ENCODE results near the gene ALDH7A1. TPM values are rescaled to one million over a fixed set of nuclear protein-coding genes. Genes with fewer than 3 reads are reported as not detected.
"Not testable (repeated sequence)": the region's sequence is repeated elsewhere in the genome, so short reads cannot be mapped to it uniquely, and the experiment has no call there.

The ALDH7A1 gene
- polyA plus RNA-seq, 4 donors: 18.1 to 66.2 (median 31.9) TPM

DNA sequence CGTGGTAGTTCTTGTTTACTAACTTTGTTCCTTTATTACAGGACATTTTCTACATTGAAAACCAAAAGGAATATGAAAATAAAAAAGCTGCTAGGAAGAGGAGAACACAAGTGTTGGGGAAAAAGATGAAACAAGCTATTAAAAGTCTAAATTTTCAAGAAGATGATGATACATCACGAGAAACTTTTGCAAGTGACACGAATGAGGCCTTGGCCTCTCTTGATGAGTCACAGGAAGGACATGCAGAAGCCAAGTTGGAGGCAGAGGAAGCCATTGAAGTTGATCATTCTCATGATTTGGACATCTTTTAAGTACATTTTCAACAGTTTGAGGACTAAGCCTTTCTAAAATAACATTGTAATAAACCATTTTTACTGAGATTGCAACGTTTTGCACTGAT lies 29.5 kb upstream of the ALDH7A1 start:
- Histone ChIP-seq H3K27me3 (ENCODE audit: control insufficient read depth in 3 of 3, insufficient read depth in 3 of 3, low read length in 3 of 3) (no peaks in the 10 kb centered on the region), H3K9me3 (ENCODE audit: control insufficient read depth in 2 of 2, insufficient read depth in 1 of 2, low read depth in 1 of 2, low read length in 1 of 2) (no peaks in the 10 kb centered on the region), H3K27ac (ENCODE audit: low read depth in 1 of 3, low read length in 2 of 3) (no peak overlapping the region), H3K4me1 (ENCODE audit: control insufficient read depth in 3 of 3, insufficient read depth in 2 of 3, low read depth in 1 of 3, low read length in 2 of 3) (no peaks in the 10 kb centered on the region), H3K4me3 (ENCODE audit: low read depth in 1 of 3, low read length in 3 of 3) (no peak overlapping the region), H3K36me3 (ENCODE audit: control insufficient read depth in 3 of 3, insufficient read depth in 2 of 3, low read depth in 1 of 3, low read length in 3 of 3) (peaks cover 7 to 29% (median 8%) of the 10 kb centered on the region in 3 donors)
- 47 to 55% (median 52%) methylated on average over 4 of the region's 4 CpGs for WGBS, 3 donors
- FAIRE-seq (no peak), DNase-seq (no peak)

DNA sequence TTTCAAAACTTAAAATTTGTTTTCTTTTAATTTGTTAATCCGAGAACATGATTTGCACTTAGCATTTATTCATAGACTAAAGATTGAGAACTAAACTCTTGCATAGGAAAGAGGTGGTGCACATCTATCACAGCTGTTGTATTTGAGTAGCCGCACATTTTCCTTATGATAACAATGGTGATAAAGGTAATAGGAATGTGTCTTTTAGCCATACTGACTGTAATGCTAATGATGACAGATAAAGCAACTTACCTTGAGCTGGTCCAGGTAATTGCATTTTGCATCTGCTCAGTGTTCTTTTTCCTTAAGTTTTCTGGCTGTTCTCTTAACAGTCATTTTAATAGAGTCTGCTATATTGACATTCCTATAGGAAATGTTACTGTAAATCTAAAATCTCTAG lies 24.8 kb upstream of the ALDH7A1 start:
- peaks cover 8 to 43% (median 13%) of the 10 kb centered on the region in 3 donors for H3K36me3 ChIP-seq (ENCODE audit: control insufficient read depth in 3 of 3, insufficient read depth in 2 of 3, low read depth in 1 of 3, low read length in 3 of 3)
- DNase-seq (no peak), FAIRE-seq (no peak)
- no peaks in the 10 kb centered on the region for H3K9me3 ChIP-seq (ENCODE audit: control insufficient read depth in 2 of 2, insufficient read depth in 1 of 2, low read depth in 1 of 2, low read length in 1 of 2)
- H3K4me3 ChIP-seq (ENCODE audit: low read depth in 1 of 3, low read length in 3 of 3): no peak overlapping the region
- 80 to 90% (median 80%) methylated on average over 2 of the region's 2 CpGs for WGBS, 3 donors
- H3K4me1 ChIP-seq (ENCODE audit: control insufficient read depth in 3 of 3, insufficient read depth in 2 of 3, low read depth in 1 of 3, low read length in 2 of 3): no peaks in the 10 kb centered on the region
- H3K27ac ChIP-seq (ENCODE audit: low read depth in 1 of 3, low read length in 2 of 3): no peak overlapping the region
- no peaks in the 10 kb centered on the region for H3K27me3 ChIP-seq (ENCODE audit: control insufficient read depth in 3 of 3, insufficient read depth in 3 of 3, low read length in 3 of 3)

DNA sequence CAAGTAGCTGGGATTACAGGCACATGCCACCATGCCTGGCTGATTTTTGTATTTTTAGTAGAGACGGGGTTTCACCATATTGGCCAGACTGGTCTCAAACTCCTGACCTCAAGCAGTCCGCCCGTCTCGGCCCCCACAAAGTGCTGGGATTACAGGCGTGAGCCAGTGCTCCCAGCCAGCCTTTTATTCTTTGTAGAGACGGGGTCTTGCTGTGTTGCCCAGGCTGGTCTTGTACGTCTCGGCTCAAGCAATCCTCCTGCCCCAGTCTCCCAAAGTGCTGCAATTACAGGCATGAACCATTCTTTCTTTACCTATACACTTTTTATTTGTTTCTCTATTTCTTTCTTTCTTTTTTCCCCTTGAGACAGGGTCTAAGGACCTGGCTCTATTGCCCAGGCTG lies 22.6 kb upstream of the ALDH7A1 start:
- H3K4me3 ChIP-seq (ENCODE audit: low read depth in 1 of 3, low read length in 3 of 3); H3K9me3 ChIP-seq (ENCODE audit: control insufficient read depth in 2 of 2, insufficient read depth in 1 of 2, low read depth in 1 of 2, low read length in 1 of 2); H3K27ac ChIP-seq (ENCODE audit: low read depth in 1 of 3, low read length in 2 of 3); FAIRE-seq; H3K27me3 ChIP-seq (ENCODE audit: control insufficient read depth in 3 of 3, insufficient read depth in 3 of 3, low read length in 3 of 3); DNase-seq; H3K4me1 ChIP-seq (ENCODE audit: control insufficient read depth in 3 of 3, insufficient read depth in 2 of 3, low read depth in 1 of 3, low read length in 2 of 3): not testable (repeated sequence)
- H3K36me3 ChIP-seq (ENCODE audit: control insufficient read depth in 3 of 3, insufficient read depth in 2 of 3, low read depth in 1 of 3, low read length in 3 of 3): peaks cover 9 to 52% (median 11%) of the 10 kb centered on the region in 3 donors
- WGBS, 3 donors: 96 to 99% (median 98%) methylated on average over 8 of the region's 8 CpGs

DNA sequence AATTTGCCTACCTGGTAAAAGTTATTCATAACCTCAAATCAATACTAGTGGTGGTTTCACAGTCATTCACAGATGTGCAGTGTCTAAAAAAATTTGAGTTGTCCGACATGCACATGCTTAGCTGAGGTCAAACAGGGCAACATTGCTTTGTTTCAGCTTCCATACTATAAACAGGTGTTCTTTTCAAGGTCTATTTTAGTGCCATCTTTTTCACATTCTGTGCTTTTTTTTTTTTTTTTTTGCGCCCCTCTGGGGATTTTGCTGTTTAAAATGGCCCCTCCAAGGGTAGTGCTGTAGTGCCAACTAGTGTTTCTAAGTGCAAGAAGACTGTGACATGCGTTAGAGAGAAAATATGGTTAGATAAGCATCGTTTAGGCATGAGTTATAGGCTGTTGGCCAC lies 20.3 kb upstream of the ALDH7A1 start:
- no peak overlapping the region for H3K4me3 ChIP-seq (ENCODE audit: low read depth in 1 of 3, low read length in 3 of 3)
- no peak overlapping the region for H3K27ac ChIP-seq (ENCODE audit: low read depth in 1 of 3, low read length in 2 of 3)
- DNase-seq (no peak), FAIRE-seq (no peak)
- H3K27me3 ChIP-seq (ENCODE audit: control insufficient read depth in 3 of 3, insufficient read depth in 3 of 3, low read length in 3 of 3): no peaks in the 10 kb centered on the region
- 82 to 84% (median 83%) methylated on average over 4 of the region's 4 CpGs for WGBS, 3 donors
- peaks cover 10 to 56% (median 11%) of the 10 kb centered on the region in 3 donors for H3K36me3 ChIP-seq (ENCODE audit: control insufficient read depth in 3 of 3, insufficient read depth in 2 of 3, low read depth in 1 of 3, low read length in 3 of 3)
- H3K9me3 ChIP-seq (ENCODE audit: control insufficient read depth in 2 of 2, insufficient read depth in 1 of 2, low read depth in 1 of 2, low read length in 1 of 2): no peaks in the 10 kb centered on the region
- no peaks in the 10 kb centered on the region for H3K4me1 ChIP-seq (ENCODE audit: control insufficient read depth in 3 of 3, insufficient read depth in 2 of 3, low read depth in 1 of 3, low read length in 2 of 3)

DNA sequence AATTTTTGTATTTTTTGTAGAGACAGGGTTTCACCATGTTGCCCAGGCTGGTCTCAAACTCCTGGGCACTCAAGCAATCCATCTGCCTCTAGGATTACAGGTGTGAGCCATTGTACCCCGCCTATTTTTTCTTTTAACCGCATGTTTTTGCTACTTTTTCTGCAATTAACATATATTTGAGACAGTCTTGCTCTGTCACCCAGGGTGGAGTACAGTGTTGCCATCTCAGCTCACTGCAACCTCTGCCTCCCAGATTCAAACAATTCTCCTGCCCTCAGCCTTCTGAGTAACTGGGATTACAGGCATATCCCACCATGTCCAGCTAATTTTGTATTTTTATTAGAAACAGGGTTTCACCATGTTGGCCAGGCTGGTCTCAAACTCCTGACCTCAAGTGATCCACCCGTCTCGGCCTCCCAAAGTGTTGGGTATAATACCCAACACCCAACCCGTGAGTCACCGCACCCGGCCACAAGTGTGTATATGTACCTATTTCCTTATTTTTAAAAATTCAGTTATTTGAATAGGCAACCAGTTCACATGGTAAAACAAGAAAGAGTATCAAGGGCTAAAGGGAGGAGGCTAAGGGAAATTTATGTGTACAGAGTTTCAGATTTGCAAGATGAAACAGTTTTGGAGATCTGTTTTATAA lies 19.0 kb upstream of the ALDH7A1 start:
- FAIRE-seq (no peak), DNase-seq (no peak)
- Histone ChIP-seq H3K27ac (ENCODE audit: low read depth in 1 of 3, low read length in 2 of 3) (no peak overlapping the region), H3K36me3 (ENCODE audit: control insufficient read depth in 3 of 3, insufficient read depth in 2 of 3, low read depth in 1 of 3, low read length in 3 of 3) (peaks cover 6 to 58% (median 8%) of the 10 kb centered on the region in 3 donors), H3K9me3 (ENCODE audit: control insufficient read depth in 2 of 2, insufficient read depth in 1 of 2, low read depth in 1 of 2, low read length in 1 of 2) (no peaks in the 10 kb centered on the region), H3K4me3 (ENCODE audit: low read depth in 1 of 3, low read length in 3 of 3) (no peak overlapping the region), H3K27me3 (ENCODE audit: control insufficient read depth in 3 of 3, insufficient read depth in 3 of 3, low read length in 3 of 3) (no peaks in the 10 kb centered on the region), H3K4me1 (ENCODE audit: control insufficient read depth in 3 of 3, insufficient read depth in 2 of 3, low read depth in 1 of 3, low read length in 2 of 3) (no peaks in the 10 kb centered on the region)
- 82 to 93% (median 92%) methylated on average over 7 of the region's 7 CpGs for WGBS, 3 donors

DNA sequence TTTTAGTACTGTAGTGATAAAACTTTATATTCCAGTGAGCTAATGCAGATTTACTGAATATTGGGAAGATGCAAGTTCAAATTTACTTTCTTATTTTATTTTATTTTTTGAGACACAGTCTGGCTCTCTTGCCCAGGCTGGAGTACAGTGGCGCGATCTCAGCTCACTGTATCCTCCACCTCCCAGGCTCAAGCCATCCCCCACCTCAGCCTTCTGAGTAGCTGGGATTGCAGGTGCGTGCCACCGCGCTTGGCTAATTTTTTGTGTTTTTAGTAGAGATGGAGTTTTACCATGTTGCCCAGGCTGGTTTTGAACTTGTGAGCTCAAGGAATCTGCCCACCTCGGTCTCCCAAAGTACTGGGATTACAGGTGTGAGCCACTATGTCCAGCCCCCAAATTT lies 15.6 kb upstream of the ALDH7A1 start:
- DNase-seq (no peak), FAIRE-seq (no peak)
- peaks cover 4 to 52% (median 6%) of the 10 kb centered on the region in 3 donors for H3K36me3 ChIP-seq (ENCODE audit: control insufficient read depth in 3 of 3, insufficient read depth in 2 of 3, low read depth in 1 of 3, low read length in 3 of 3)
- no peaks in the 10 kb centered on the region for H3K9me3 ChIP-seq (ENCODE audit: control insufficient read depth in 2 of 2, insufficient read depth in 1 of 2, low read depth in 1 of 2, low read length in 1 of 2)
- 96 to 99% (median 98%) methylated on average over 6 of the region's 6 CpGs for WGBS, 3 donors
- no peak overlapping the region for H3K4me3 ChIP-seq (ENCODE audit: low read depth in 1 of 3, low read length in 3 of 3)
- no peak overlapping the region for H3K27ac ChIP-seq (ENCODE audit: low read depth in 1 of 3, low read length in 2 of 3)
- no peaks in the 10 kb centered on the region for H3K4me1 ChIP-seq (ENCODE audit: control insufficient read depth in 3 of 3, insufficient read depth in 2 of 3, low read depth in 1 of 3, low read length in 2 of 3)
- no peaks in the 10 kb centered on the region for H3K27me3 ChIP-seq (ENCODE audit: control insufficient read depth in 3 of 3, insufficient read depth in 3 of 3, low read length in 3 of 3)

DNA sequence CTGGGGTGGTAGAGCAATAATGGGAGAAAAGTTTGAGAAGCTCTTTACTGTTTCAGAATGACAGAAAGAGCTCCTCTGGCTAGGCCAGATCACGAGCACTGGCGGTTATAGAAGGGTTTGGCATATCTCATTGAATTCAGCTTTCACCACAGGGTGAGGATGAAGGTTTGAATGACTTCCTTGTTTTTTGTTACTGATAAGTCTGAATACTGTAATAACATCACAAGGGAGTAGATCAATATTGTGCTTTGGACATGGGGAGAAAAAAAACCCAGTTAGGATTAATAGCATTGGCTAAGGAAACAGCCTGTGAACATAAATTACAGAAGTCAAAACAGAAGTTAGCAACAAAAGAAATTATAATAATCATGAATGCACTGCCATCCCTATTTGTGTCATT lies 15.1 kb upstream of the ALDH7A1 start:
- Histone ChIP-seq H3K9me3 (ENCODE audit: control insufficient read depth in 2 of 2, insufficient read depth in 1 of 2, low read depth in 1 of 2, low read length in 1 of 2) (no peaks in the 10 kb centered on the region), H3K4me3 (ENCODE audit: low read depth in 1 of 3, low read length in 3 of 3) (no peak overlapping the region), H3K27me3 (ENCODE audit: control insufficient read depth in 3 of 3, insufficient read depth in 3 of 3, low read length in 3 of 3) (no peaks in the 10 kb centered on the region), H3K4me1 (ENCODE audit: control insufficient read depth in 3 of 3, insufficient read depth in 2 of 3, low read depth in 1 of 3, low read length in 2 of 3) (peaks cover 0 to 2% (median 0%) of the 10 kb centered on the region in 3 donors), H3K36me3 (ENCODE audit: control insufficient read depth in 3 of 3, insufficient read depth in 2 of 3, low read depth in 1 of 3, low read length in 3 of 3) (peaks cover 4 to 55% (median 6%) of the 10 kb centered on the region in 3 donors), H3K27ac (ENCODE audit: low read depth in 1 of 3, low read length in 2 of 3) (no peak overlapping the region)
- 47 to 66% (median 58%) methylated on average over 2 of the region's 2 CpGs for WGBS, 3 donors
- DNase-seq: no peak
- no peak for FAIRE-seq

DNA sequence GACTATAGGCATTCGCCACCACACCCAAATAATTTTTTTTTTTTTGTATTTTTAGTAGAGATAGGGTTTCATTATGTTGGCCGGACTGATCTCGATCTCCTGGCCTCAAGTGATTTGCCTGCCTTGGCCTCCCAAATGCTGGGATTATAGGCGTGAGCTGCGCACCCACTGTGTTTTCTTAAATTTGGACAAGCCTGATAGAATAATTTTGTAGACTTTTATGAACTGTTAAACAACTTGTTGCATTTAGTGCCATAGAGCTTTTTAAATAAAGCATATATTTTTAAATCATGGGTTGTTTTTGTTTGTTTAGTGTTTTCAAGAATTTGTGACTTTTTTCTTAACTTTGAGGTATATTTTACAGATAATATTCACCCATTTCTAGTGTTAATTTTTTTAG lies 10.5 kb upstream of the ALDH7A1 start:
- 82 to 86% (median 82%) methylated on average over 5 of the region's 5 CpGs for WGBS, 3 donors
- Histone ChIP-seq H3K4me1 (ENCODE audit: control insufficient read depth in 3 of 3, insufficient read depth in 2 of 3, low read depth in 1 of 3, low read length in 2 of 3) (peaks cover 0 to 7% (median 2%) of the 10 kb centered on the region in 3 donors), H3K27ac (ENCODE audit: low read depth in 1 of 3, low read length in 2 of 3) (no peak overlapping the region), H3K9me3 (ENCODE audit: control insufficient read depth in 2 of 2, insufficient read depth in 1 of 2, low read depth in 1 of 2, low read length in 1 of 2) (no peaks in the 10 kb centered on the region), H3K4me3 (ENCODE audit: low read depth in 1 of 3, low read length in 3 of 3) (no peak overlapping the region), H3K36me3 (ENCODE audit: control insufficient read depth in 3 of 3, insufficient read depth in 2 of 3, low read depth in 1 of 3, low read length in 3 of 3) (peaks cover 5 to 42% (median 10%) of the 10 kb centered on the region in 3 donors), H3K27me3 (ENCODE audit: control insufficient read depth in 3 of 3, insufficient read depth in 3 of 3, low read length in 3 of 3) (no peaks in the 10 kb centered on the region)
- no peak for DNase-seq
- FAIRE-seq: no peak
